ENCODE data around the gene GPR83.

The GPR83 gene

DNA sequence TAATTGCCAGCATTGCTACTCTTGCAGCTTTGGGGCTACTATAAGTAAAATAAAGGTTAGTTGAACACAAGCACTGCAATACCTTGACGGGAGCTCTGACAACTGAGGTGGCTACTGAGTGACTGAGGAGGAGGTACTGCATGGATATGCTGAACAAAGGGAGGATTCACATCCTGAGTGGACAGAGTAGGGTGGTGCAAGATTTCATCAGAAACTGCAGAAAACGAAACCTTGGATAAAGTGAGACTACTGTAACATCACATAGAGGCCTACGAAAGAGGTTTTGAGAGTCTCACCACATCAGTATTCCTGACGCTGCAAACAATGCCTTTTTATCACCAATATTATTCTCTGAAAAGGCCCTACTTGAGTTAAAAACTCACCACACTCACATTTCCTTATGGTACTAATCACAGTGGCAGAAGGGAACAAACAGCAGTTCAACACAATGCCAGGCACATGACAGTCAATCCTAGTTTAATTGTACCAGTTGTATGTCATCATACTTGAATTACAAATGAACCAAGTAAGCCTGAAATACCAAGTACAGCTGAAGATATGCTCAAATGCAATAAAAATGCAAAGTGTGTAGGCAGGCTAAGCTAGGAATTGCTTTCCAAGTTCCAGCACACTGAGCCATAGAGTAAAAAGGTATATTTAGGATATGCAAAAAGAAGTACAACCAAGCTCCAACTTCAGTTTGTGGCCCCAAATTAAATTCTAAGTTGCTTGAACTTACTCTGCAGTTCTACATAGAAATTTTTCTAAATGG, 4.0 kb upstream of the GPR83 start:
- Histone ChIP-seq H3K9me3 (ENCODE audit: insufficient read depth, low read length) (no peaks in the 10 kb centered on the region), H2AFZ (ENCODE audit: low read depth, low read length) (no peak overlapping the region), H3K27me3 (ENCODE audit: low read depth, low read length) (no peaks in the 10 kb centered on the region), H3K4me2 (ENCODE audit: low read length) (no peak overlapping the region), H3K79me2 (ENCODE audit: low read length) (no peaks in the 10 kb centered on the region), H3K9ac (ENCODE audit: low read length) (no peak overlapping the region), H3K4me1 (ENCODE audit: low read length) (no peaks in the 10 kb centered on the region), H3K36me3 (replicated peaks; ENCODE audit: low read depth, low read length) (no peaks in the 10 kb centered on the region), H3K27ac (ENCODE audit: low read length) (no peak overlapping the region), H4K20me1 (ENCODE audit: insufficient read depth, low read length) (no peaks in the 10 kb centered on the region), H3K4me3 (ENCODE audit: low read length) (no peak overlapping the region)
- no peak for TF ChIP-seq EZH2phosphoT487 (IDR thresholded peaks at IDR 0.05; ENCODE audit: low read depth)
- TF ChIP-seq, protein P1, sequence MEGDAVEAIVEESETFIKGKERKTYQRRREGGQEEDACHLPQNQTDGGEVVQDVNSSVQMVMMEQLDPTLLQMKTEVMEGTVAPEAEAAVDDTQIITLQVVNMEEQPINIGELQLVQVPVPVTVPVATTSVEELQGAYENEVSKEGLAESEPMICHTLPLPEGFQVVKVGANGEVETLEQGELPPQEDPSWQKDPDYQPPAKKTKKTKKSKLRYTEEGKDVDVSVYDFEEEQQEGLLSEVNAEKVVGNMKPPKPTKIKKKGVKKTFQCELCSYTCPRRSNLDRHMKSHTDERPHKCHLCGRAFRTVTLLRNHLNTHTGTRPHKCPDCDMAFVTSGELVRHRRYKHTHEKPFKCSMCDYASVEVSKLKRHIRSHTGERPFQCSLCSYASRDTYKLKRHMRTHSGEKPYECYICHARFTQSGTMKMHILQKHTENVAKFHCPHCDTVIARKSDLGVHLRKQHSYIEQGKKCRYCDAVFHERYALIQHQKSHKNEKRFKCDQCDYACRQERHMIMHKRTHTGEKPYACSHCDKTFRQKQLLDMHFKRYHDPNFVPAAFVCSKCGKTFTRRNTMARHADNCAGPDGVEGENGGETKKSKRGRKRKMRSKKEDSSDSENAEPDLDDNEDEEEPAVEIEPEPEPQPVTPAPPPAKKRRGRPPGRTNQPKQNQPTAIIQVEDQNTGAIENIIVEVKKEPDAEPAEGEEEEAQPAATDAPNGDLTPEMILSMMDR (IDR thresholded peaks at IDR 0.05; ENCODE audit: low read depth, low read length) = no peak

DNA sequence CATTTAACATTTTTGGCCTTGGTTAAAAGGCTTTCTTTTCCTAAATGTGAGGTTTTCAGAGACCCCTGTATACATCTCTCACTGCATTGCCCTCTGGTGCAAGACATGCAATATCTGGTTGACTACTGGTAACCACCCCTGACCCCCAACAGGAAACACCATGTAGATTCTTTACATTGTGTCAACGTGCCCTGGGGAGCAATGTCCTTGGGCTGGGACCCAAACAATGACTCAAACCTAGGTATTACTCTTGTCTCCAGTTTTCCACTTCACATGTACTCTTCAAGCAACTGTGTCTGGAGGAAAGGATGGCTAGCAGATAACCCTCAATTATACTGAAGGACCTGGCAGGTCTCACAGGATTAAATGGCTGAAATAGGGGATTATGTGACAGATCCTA, 1.1 kb upstream of the GPR83 start:
- Histone ChIP-seq H3K27ac (ENCODE audit: low read length) (no peak overlapping the region), H4K20me1 (ENCODE audit: insufficient read depth, low read length) (no peaks in the 10 kb centered on the region), H3K4me2 (ENCODE audit: low read length) (no peak overlapping the region), H3K4me3 (ENCODE audit: low read length) (no peak overlapping the region), H3K27me3 (ENCODE audit: low read depth, low read length) (no peaks in the 10 kb centered on the region), H3K79me2 (ENCODE audit: low read length) (no peaks in the 10 kb centered on the region), H3K4me1 (ENCODE audit: low read length) (no peaks in the 10 kb centered on the region), H3K36me3 (replicated peaks; ENCODE audit: low read depth, low read length) (no peaks in the 10 kb centered on the region), H3K9me3 (ENCODE audit: insufficient read depth, low read length) (no peaks in the 10 kb centered on the region), H3K9ac (ENCODE audit: low read length) (no peak overlapping the region), H2AFZ (ENCODE audit: low read depth, low read length) (no peak overlapping the region)
- TF ChIP-seq, protein P1 (IDR thresholded peaks at IDR 0.05; ENCODE audit: low read depth, low read length) = no peak
- TF ChIP-seq EZH2phosphoT487 (IDR thresholded peaks at IDR 0.05; ENCODE audit: low read depth) = no peak

DNA sequence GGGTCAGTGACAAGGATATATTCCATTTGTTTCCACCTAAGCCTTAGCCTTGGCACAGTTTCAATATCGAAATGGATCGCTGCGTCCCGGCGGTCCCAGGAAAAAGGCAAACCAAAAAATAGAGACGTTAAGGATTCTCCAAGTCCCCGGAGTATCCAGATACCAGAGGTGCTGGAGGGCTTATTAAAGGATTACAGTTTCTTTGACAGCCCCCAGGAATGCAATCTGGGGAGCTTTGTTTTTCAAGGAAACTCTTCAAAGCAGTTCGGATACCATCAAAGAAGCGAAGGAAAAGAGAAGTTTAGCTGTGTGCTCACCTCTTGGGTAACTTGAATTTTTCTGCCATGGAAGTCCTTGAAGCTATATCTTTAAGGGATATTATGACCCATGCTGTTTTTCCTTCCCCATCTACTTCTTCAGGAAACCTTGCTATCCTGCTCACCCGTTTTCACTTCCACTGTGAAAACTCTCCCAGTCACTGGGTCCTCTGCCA, 600 bp upstream of the GPR83 start:
- Histone ChIP-seq H3K4me3 (ENCODE audit: low read length) (no peak overlapping the region), H3K36me3 (replicated peaks; ENCODE audit: low read depth, low read length) (no peaks in the 10 kb centered on the region), H3K9me3 (ENCODE audit: insufficient read depth, low read length) (no peaks in the 10 kb centered on the region), H3K9ac (ENCODE audit: low read length) (no peak overlapping the region), H3K4me2 (ENCODE audit: low read length) (no peak overlapping the region), H3K4me1 (ENCODE audit: low read length) (no peaks in the 10 kb centered on the region), H3K27me3 (ENCODE audit: low read depth, low read length) (no peaks in the 10 kb centered on the region), H3K27ac (ENCODE audit: low read length) (no peak overlapping the region), H3K79me2 (ENCODE audit: low read length) (no peaks in the 10 kb centered on the region), H4K20me1 (ENCODE audit: insufficient read depth, low read length) (no peaks in the 10 kb centered on the region), H2AFZ (ENCODE audit: low read depth, low read length) (no peak overlapping the region)
- no peak for TF ChIP-seq EZH2phosphoT487 (IDR thresholded peaks at IDR 0.05; ENCODE audit: low read depth)
- TF ChIP-seq, protein P1 (IDR thresholded peaks at IDR 0.05; ENCODE audit: low read depth, low read length) = no peak

- Histone ChIP-seq H3K79me2 (ENCODE audit: low read length) (no peaks in the 10 kb centered on the region), H3K27me3 (ENCODE audit: low read depth, low read length) (no peaks in the 10 kb centered on the region), H3K9me3 (ENCODE audit: insufficient read depth, low read length) (no peaks in the 10 kb centered on the region), H3K4me3 (ENCODE audit: low read length) (no peak overlapping the region), H3K9ac (ENCODE audit: low read length) (no peak overlapping the region), H3K36me3 (replicated peaks; ENCODE audit: low read depth, low read length) (no peaks in the 10 kb centered on the region), H2AFZ (ENCODE audit: low read depth, low read length) (no peak overlapping the region), H4K20me1 (ENCODE audit: insufficient read depth, low read length) (no peaks in the 10 kb centered on the region), H3K4me2 (ENCODE audit: low read length) (no peak overlapping the region), H3K27ac (ENCODE audit: low read length) (no peak overlapping the region), H3K4me1 (ENCODE audit: low read length) (no peaks in the 10 kb centered on the region)
- TF ChIP-seq EZH2phosphoT487 (IDR thresholded peaks at IDR 0.05; ENCODE audit: low read depth) = no peak
- TF ChIP-seq, protein P1 (IDR thresholded peaks at IDR 0.05; ENCODE audit: low read depth, low read length) = no peak
Measured at GRCh38 chr11:94400457-94400838, 771 bp downstream of the GPR83 start.

Data from OCI-LY3 (cell line).